GM12878 (cell line): ENCODE measurements around the gene OSTC.

Source experiments
- ASH2L ChIP-seq: fragments of 300-600, 200-600 bp; sonication (generic); IDR thresholded peaks from 2 replicates; pipeline ENCODE4 v1.6.1; 2017; ENCODE audit warnings: low read depth, mild to moderate bottlenecking, borderline replicate concordance
- BHLHE40 ChIP-seq, 2 experiments: fragments of 450-650 bp in 1 of 2; IDR thresholded peaks; 2 replicates each; pipeline ENCODE4 v1.6.1; 2011 to 2017; ENCODE audit warnings: low read depth in 2 of 2, borderline replicate concordance in 1 of 2, improper control_type of control experiment in 1 of 2, low read length in 1 of 2, mild to moderate bottlenecking in 1 of 2
- CEBPB ChIP-seq, 2 experiments: fragments of 150-350 bp in 1 of 2; IDR thresholded peaks; 2 replicates each; pipeline ENCODE4 v1.6.1; 2012 to 2014; ENCODE audit warnings: low read depth in 2 of 2, low read length in 2 of 2, borderline replicate concordance in 1 of 2, inconsistent platforms in 1 of 2
- EP300 ChIP-seq, 2 experiments: fragments of 150-350 bp in 1 of 2; IDR thresholded peaks; 2 replicates each; pipeline ENCODE4 v1.6.1; 2011 to 2012; ENCODE audit warnings: low read depth in 2 of 2, low read length in 2 of 2, borderline replicate concordance in 1 of 2, improper control_type of control experiment in 1 of 2, inconsistent platforms in 1 of 2; ENCODE audit not compliant: control insufficient read depth in 1 of 2
- IKZF2 ChIP-seq, 2 experiments: fragments of 450-650 bp; IDR thresholded peaks; 2 replicates each; pipeline ENCODE4 v1.6.1; 2017; ENCODE audit warnings: mild to moderate bottlenecking in 2 of 2, moderate library complexity in 2 of 2
- SPI1 ChIP-seq: IDR thresholded peaks from 2 replicates; pipeline ENCODE4 v1.6.1; 2011; ENCODE audit warnings: low read depth, mild to moderate bottlenecking, low read length, moderate library complexity, borderline replicate concordance; ENCODE audit not compliant: insufficient read depth
- SUZ12 ChIP-seq: fragments of 200-600 bp; sonication (generic); IDR thresholded peaks from one replicate; pipeline ENCODE4 v1.6.1; 2018; ENCODE audit warnings: antibody characterized with exemption, mild to moderate bottlenecking; ENCODE audit not compliant: unreplicated experiment
- TCF7 ChIP-seq: IDR thresholded peaks from 2 replicates; pipeline ENCODE4 v1.6.1; 2014; ENCODE audit warnings: antibody characterized with exemption, borderline replicate concordance
- ZZZ3 ChIP-seq: IDR thresholded peaks from 2 replicates; pipeline ENCODE4 v1.6.1; 2011; ENCODE audit warnings: low read depth; ENCODE audit not compliant: control insufficient read depth, insufficient read length
- TF ChIP-seq, protein P1 (sequence below), 3 experiments: IDR thresholded peaks in 2 of 3; conservative IDR thresholded peaks in 1 of 3; 2 replicates each; pipeline ENCODE4 v1.5.1; 2011; ENCODE audit warnings: low read depth in 3 of 3, low read length in 3 of 3, mild to moderate bottlenecking in 3 of 3, control low read depth in 2 of 3, moderate library complexity in 2 of 3, inconsistent platforms in 1 of 3, mixed read lengths in 1 of 3; ENCODE audit not compliant: control insufficient read depth in 2 of 3, insufficient read depth in 1 of 3; ENCODE audit errors: extremely low read depth in 1 of 3
- TF ChIP-seq, protein P2 (sequence below): fragments of 450-650 bp; IDR thresholded peaks from 2 replicates; pipeline ENCODE4 v1.6.1; 2017; ENCODE audit warnings: antibody characterized with exemption, mild to moderate bottlenecking, moderate library complexity
- TF ChIP-seq, protein P3 (sequence below): IDR thresholded peaks from 2 replicates; pipeline ENCODE4 v1.6.1; 2011; ENCODE audit warnings: low read depth, low read length, improper control_type of control experiment, borderline replicate concordance
- TF ChIP-seq, protein P4 (sequence below): fragments of 450-650 bp; formaldehyde crosslinking; IDR thresholded peaks from 2 replicates; pipeline ENCODE4 v1.4.0; 2020; ENCODE audit warnings: mild to moderate bottlenecking, moderate library complexity

DNA sequence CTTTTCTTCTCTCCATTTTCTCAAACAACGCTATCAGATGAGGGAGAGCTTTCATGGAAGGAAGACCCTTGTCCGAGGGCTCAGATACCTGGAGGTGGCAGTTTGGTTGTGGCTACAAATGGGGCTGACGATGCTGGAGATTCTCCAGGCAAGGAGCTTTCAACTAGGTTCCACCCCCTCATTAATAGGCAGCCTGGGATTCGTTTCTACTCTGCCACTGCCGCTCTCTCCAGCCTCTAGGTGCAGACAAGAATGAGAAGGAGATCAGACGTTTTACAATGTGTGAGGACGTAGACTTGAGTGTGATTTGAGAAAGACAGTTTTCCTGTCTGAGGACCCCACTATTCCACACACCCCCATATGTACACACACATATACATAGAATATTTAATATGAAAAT, 59.3 kb downstream of the OSTC start:
- TF ChIP-seq IKZF2 (IDR thresholded peaks at IDR 0.05) (no peak), SUZ12 (no peak), ASH2L (no peak), EP300 (IDR thresholded peaks at IDR 0.05; ENCODE audit: borderline replicate concordance in 1 of 2, control insufficient read depth in 1 of 2, low read depth in 2 of 2, low read length in 2 of 2) (no peak), TCF7 (no peak), BHLHE40 (IDR thresholded peaks at IDR 0.05; ENCODE audit: borderline replicate concordance in 1 of 2, low read depth in 2 of 2, low read length in 1 of 2) (no peak), SPI1 (no peak), ZZZ3 (no peak), CEBPB (IDR thresholded peaks at IDR 0.05; ENCODE audit: borderline replicate concordance in 1 of 2, low read depth in 2 of 2, low read length in 2 of 2) (no peak)
- TF ChIP-seq, protein P1, sequence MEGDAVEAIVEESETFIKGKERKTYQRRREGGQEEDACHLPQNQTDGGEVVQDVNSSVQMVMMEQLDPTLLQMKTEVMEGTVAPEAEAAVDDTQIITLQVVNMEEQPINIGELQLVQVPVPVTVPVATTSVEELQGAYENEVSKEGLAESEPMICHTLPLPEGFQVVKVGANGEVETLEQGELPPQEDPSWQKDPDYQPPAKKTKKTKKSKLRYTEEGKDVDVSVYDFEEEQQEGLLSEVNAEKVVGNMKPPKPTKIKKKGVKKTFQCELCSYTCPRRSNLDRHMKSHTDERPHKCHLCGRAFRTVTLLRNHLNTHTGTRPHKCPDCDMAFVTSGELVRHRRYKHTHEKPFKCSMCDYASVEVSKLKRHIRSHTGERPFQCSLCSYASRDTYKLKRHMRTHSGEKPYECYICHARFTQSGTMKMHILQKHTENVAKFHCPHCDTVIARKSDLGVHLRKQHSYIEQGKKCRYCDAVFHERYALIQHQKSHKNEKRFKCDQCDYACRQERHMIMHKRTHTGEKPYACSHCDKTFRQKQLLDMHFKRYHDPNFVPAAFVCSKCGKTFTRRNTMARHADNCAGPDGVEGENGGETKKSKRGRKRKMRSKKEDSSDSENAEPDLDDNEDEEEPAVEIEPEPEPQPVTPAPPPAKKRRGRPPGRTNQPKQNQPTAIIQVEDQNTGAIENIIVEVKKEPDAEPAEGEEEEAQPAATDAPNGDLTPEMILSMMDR (IDR thresholded peaks at IDR 0.05 in 2 of 3, conservative IDR thresholded peaks at IDR 0.05 in 1 of 3; ENCODE audit: control insufficient read depth in 2 of 3, extremely low read depth in 1 of 3, insufficient read depth in 1 of 3, low read depth in 3 of 3, low read length in 3 of 3): no peak
- TF ChIP-seq, protein P2, sequence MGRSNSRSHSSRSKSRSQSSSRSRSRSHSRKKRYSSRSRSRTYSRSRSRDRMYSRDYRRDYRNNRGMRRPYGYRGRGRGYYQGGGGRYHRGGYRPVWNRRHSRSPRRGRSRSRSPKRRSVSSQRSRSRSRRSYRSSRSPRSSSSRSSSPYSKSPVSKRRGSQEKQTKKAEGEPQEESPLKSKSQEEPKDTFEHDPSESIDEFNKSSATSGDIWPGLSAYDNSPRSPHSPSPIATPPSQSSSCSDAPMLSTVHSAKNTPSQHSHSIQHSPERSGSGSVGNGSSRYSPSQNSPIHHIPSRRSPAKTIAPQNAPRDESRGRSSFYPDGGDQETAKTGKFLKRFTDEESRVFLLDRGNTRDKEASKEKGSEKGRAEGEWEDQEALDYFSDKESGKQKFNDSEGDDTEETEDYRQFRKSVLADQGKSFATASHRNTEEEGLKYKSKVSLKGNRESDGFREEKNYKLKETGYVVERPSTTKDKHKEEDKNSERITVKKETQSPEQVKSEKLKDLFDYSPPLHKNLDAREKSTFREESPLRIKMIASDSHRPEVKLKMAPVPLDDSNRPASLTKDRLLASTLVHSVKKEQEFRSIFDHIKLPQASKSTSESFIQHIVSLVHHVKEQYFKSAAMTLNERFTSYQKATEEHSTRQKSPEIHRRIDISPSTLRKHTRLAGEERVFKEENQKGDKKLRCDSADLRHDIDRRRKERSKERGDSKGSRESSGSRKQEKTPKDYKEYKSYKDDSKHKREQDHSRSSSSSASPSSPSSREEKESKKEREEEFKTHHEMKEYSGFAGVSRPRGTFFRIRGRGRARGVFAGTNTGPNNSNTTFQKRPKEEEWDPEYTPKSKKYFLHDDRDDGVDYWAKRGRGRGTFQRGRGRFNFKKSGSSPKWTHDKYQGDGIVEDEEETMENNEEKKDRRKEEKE: no peak
- TF ChIP-seq, protein P3, sequence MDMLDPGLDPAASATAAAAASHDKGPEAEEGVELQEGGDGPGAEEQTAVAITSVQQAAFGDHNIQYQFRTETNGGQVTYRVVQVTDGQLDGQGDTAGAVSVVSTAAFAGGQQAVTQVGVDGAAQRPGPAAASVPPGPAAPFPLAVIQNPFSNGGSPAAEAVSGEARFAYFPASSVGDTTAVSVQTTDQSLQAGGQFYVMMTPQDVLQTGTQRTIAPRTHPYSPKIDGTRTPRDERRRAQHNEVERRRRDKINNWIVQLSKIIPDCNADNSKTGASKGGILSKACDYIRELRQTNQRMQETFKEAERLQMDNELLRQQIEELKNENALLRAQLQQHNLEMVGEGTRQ: no peak
- TF ChIP-seq, protein P4, sequence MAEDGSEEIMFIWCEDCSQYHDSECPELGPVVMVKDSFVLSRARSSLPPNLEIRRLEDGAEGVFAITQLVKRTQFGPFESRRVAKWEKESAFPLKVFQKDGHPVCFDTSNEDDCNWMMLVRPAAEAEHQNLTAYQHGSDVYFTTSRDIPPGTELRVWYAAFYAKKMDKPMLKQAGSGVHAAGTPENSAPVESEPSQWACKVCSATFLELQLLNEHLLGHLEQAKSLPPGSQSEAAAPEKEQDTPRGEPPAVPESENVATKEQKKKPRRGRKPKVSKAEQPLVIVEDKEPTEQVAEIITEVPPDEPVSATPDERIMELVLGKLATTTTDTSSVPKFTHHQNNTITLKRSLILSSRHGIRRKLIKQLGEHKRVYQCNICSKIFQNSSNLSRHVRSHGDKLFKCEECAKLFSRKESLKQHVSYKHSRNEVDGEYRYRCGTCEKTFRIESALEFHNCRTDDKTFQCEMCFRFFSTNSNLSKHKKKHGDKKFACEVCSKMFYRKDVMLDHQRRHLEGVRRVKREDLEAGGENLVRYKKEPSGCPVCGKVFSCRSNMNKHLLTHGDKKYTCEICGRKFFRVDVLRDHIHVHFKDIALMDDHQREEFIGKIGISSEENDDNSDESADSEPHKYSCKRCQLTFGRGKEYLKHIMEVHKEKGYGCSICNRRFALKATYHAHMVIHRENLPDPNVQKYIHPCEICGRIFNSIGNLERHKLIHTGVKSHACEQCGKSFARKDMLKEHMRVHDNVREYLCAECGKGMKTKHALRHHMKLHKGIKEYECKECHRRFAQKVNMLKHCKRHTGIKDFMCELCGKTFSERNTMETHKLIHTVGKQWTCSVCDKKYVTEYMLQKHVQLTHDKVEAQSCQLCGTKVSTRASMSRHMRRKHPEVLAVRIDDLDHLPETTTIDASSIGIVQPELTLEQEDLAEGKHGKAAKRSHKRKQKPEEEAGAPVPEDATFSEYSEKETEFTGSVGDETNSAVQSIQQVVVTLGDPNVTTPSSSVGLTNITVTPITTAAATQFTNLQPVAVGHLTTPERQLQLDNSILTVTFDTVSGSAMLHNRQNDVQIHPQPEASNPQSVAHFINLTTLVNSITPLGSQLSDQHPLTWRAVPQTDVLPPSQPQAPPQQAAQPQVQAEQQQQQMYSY (CRISPR knock-in tag): no peak
